HepG2 (cell line): Measurements from ENCODE around the gene SLC25A11. TPM values are rescaled to one million over a fixed set of nuclear protein-coding genes. Genes with fewer than 3 reads are reported as not detected.
"Not testable (repeated sequence)": the region's sequence is repeated elsewhere in the genome, so short reads cannot be mapped to it uniquely, and the experiment has no call there.

ENCODE experiments used
- ATAC-seq: fragments of 200-7000 bp; cut with Tn5 transposase; 3 replicates; pipeline ENCODE4 v1.9.1; 2020; ENCODE audit warnings: mild to moderate bottlenecking, moderate library complexity
- BruUV-seq: library from RNA; stranded (reverse); fragments of 400-500 nt; replicated peaks from 2 replicates; lab custom pipeline; 2021; lab: Mats Ljungman, UMichigan
- CTCF ChIA-PET: fragments of 300-600 bp; formaldehyde crosslinking; extraction: SDS; loops from one replicate; lab custom pipeline; 2021; ENCODE audit warnings: low total read pairs, inconsistent platforms, low intra/inter-chr PET ratio; lab: Yijun Ruan, JAX
- POLR2A ChIA-PET: fragments of 350-600 bp; sonication (Branson Sonifier 250); formaldehyde crosslinking; loops from one replicate; lab custom pipeline; 2020; ENCODE audit warnings: antibody characterized with exemption, inconsistent platforms; lab: Yijun Ruan, JAX
- DNase-seq: peaks from one replicate; pipeline ENCODE4 v3.0.0-alpha.2; 2015; ENCODE audit warnings: low spot score
- FAIRE-seq: peaks from 3 replicates; lab custom pipeline; 2011; peaks lifted over from hg19 to GRCh38; lab: Jason Lieb, UNC
- H2AFZ ChIP-seq: one replicate; pipeline ENCODE4 v1.6.1; 2011; ENCODE audit warnings: low read length, inconsistent platforms
- H3K27ac ChIP-seq: fragments of 300-600 bp; 3 replicates; pipeline ENCODE4 v1.8.0; 2011; ENCODE audit warnings: mixed run types, mild to moderate bottlenecking, mixed read lengths, low read length, inconsistent platforms; ENCODE audit not compliant: insufficient read depth; ENCODE audit errors: extremely low read length
- H3K27me3 ChIP-seq, 2 experiments: fragments of 200-600 bp in 1 of 2; 2 replicates in 1 of 2; 3 replicates in 1 of 2; pipeline versions ENCODE4 v1.6.0 to v1.8.0; 2011; ENCODE audit warnings: low read length in 2 of 2, mild to moderate bottlenecking in 2 of 2, moderate library complexity in 2 of 2, inconsistent platforms in 1 of 2; ENCODE audit not compliant: insufficient read depth in 2 of 2, control insufficient read depth in 1 of 2
- H3K36me3 ChIP-seq, 2 experiments: fragments of 200-600 bp in 1 of 2; replicated peaks in 1 of 2; 2 replicates in 1 of 2; 3 replicates in 1 of 2; pipeline versions ENCODE4 v1.5.1 to v1.8.0; 2011; ENCODE audit warnings: low read length in 2 of 2, inconsistent platforms in 1 of 2; ENCODE audit not compliant: insufficient read depth in 2 of 2, control insufficient read depth in 1 of 2
- H3K4me1 ChIP-seq: 2 replicates; pipeline ENCODE4 v1.5.1; 2012; ENCODE audit warnings: low read length, inconsistent platforms; ENCODE audit not compliant: insufficient read depth
- H3K4me2 ChIP-seq: 2 replicates; pipeline ENCODE4 v1.6.0; 2011; ENCODE audit warnings: low read depth, low read length, inconsistent platforms
- H3K4me3 ChIP-seq, 3 experiments: fragments of 200-600 bp in 1 of 3; sonication (generic), shearing (Covaris generic) in 1 of 3; replicated peaks in 1 of 3; 2 replicates each; pipeline ENCODE4 v1.5.1; 2011 to 2016; ENCODE audit warnings: low read length in 3 of 3, inconsistent platforms in 2 of 3, low read depth in 2 of 3, mild to moderate bottlenecking in 2 of 3, control low read depth in 1 of 3, mixed read lengths in 1 of 3; ENCODE audit not compliant: insufficient read depth in 1 of 3
- H3K79me2 ChIP-seq: one replicate; pipeline ENCODE4 v1.6.1; 2011; ENCODE audit warnings: low read length, inconsistent platforms; ENCODE audit not compliant: insufficient read depth
- H3K9ac ChIP-seq: 2 replicates; pipeline ENCODE4 v1.6.0; 2011; ENCODE audit warnings: mild to moderate bottlenecking, low read depth, low read length, inconsistent platforms; ENCODE audit not compliant: insufficient read depth
- H3K9me3 ChIP-seq: 2 replicates; pipeline ENCODE4 v1.5.1; 2012; ENCODE audit warnings: mild to moderate bottlenecking, low read length
- H4K20me1 ChIP-seq: 2 replicates; pipeline ENCODE4 v1.6.0; 2011; ENCODE audit warnings: inconsistent platforms, mild to moderate bottlenecking, low read length, moderate library complexity; ENCODE audit not compliant: insufficient read depth
- CEBPG ChIP-seq: IDR thresholded peaks from 2 replicates; pipeline ENCODE4 v1.6.1; 2016
- KMT2B ChIP-seq: IDR thresholded peaks from 2 replicates; pipeline ENCODE4 v1.6.1; 2016; ENCODE audit warnings: missing genetic modification reagents, missing compliant biosample characterization
- PAXIP1 ChIP-seq: sonication (generic); formaldehyde crosslinking; conservative IDR thresholded peaks from 2 replicates; pipeline ENCODE4 v1.4.0; 2020; ENCODE audit warnings: mild to moderate bottlenecking, missing genetic modification reagents, moderate library complexity
- ZNF121 ChIP-seq: sonication (generic); formaldehyde crosslinking; IDR thresholded peaks from 2 replicates; pipeline ENCODE4 v1.5.0; 2020; ENCODE audit warnings: mild to moderate bottlenecking, missing genetic modification reagents
- ZNF343 ChIP-seq: sonication (generic); formaldehyde crosslinking; IDR thresholded peaks from 2 replicates; pipeline ENCODE4 v1.4.0; 2020; ENCODE audit warnings: mild to moderate bottlenecking, missing genetic modification reagents
- ZNF770 ChIP-seq: sonication (generic); formaldehyde crosslinking; IDR thresholded peaks from 2 replicates; pipeline ENCODE4 v1.5.0; 2020; ENCODE audit warnings: mild to moderate bottlenecking, missing genetic modification reagents
- WGBS: methylation state at CpG from one replicate; pipeline ENCODE4 v1.1.6; 2017; ENCODE audit warnings: low lambda C conversion rate; 5-methylcytosine and 5-hydroxymethylcytosine counted together
- in situ Hi-C: cut with HindIII; loops from 2 replicates; pipeline ENCODE4 v1.10.0; 2017; ENCODE audit warnings: low pct_unique_long_range_greater_than_20kb; ENCODE audit not compliant: extremely low pct_ligation_motif_present
- intact Hi-C: fragments of 100-400 bp; cut with micrococcal nuclease; formaldehyde crosslinking; loops from one replicate; pipeline ENCODE4 v1.10.0; 2022; ENCODE audit not compliant: unreplicated experiment
- polyA plus RNA-seq, 8 experiments: library from polyadenylated mRNA; depleted of rRNA in 3 of 8; stranded (reverse) in 7 of 8; unstranded in 1 of 8; fragments of >200 nt; fragmentation: Illumina TruSeq in 4 of 8; extraction: Trizol in 4 of 8; gene quantifications; 2 replicates each; pipeline versions ENCODE4 v1.2.1 to v1.2.3, GENCODE V29; 2011 to 2016; ENCODE audit warnings: low read depth in 4 of 8, missing spikeins in 1 of 8, mixed read lengths in 1 of 8; ENCODE audit not compliant: insufficient read depth in 1 of 8
- total RNA-seq, 5 experiments: library from RNA; depleted of rRNA; stranded (reverse); fragments of >200 nt; fragmentation: Illumina TruSeq; extraction: Trizol; gene quantifications; 2 replicates each; pipeline ENCODE4 v1.2.3, GENCODE V29; 2016; ENCODE audit warnings: low read depth in 1 of 5
- TF ChIP-seq, protein P1 (sequence below): sonication (generic); formaldehyde crosslinking; IDR thresholded peaks from 2 replicates; pipeline ENCODE4 v1.5.1; 2020; ENCODE audit warnings: mild to moderate bottlenecking, missing genetic modification reagents, moderate library complexity

Gene SLC25A11
- total and polyA plus RNA-seq, 2 of the 13 experiments (the other 11 are each of a cell fraction or from before 2014, with no cell fraction given) = 35.4 to 47.2 TPM

DNA sequence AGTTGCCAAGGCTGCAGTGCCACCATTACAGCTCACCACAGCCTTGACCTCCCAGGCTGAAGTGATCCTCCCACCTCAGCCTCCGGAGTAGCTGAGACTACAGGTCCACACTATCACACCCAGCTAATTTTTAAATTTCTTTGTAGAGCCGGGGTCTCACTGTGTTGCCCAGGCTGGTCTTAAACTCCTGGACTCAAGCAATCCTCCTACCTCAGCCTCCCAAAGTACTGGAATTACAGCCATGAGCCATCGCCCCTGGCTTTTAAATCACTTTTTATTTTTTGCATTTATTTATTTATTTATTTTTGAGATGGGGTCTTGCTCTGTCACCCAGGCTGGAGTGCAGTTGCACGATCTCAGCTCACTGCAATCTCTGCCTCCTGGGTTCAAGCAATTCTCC, 25.3 kb downstream of the SLC25A11 start:
- TF ChIP-seq ZNF770 (CRISPR knock-in tag) (0 out of 2 replicates have a peak, but pooled peaks have one; percentile 26), ZNF121 (CRISPR knock-in tag) (peak; percentile 66)

DNA sequence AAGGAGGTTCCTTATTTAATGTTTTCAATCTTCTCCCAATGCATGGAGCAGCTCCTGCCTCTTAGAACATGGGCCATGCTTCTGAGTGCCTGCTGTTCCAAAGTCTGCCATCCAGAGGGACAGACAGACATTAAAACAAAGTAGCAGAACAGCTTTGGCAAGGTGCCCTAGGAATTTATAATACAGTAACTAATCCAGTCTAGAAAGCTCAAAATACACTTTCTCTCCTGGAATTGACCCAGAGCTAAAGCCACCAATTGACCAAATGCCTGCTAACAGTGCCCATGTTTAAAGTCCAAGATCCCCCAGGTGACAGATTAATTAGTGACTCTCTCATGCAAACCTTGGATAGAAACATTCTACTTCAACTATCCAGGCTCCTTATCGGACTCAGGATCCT, 25.9 kb downstream of the SLC25A11 start:
- ATAC-seq (no peak; the same call in none of the 3 replicates), FAIRE-seq (peak; percentile 68), DNase-seq (peak; percentile 63)
- WGBS = 0% methylated on average over 1 of the region's 1 CpG
- no TSS peak for BruUV-seq
- peak overlapping the region; percentile 23; the same call in 1 of the 2 replicates for H3K9ac ChIP-seq
- H3K36me3 ChIP-seq = no peaks in the 10 kb centered on the region
- H2AFZ ChIP-seq = peak overlapping the region; percentile 6
- peaks cover 46% of the 10 kb centered on the region for H3K4me1 ChIP-seq
- H3K4me2 ChIP-seq = peak overlapping the region; percentile 54
- no peaks in the 10 kb centered on the region for H3K27me3 ChIP-seq
- H3K79me2 ChIP-seq = no peaks in the 10 kb centered on the region
- H3K4me3 ChIP-seq = peak overlapping the region in 1 of 3 experiments; percentile 22; a peak in 2 of 6 replicates
- H3K27ac ChIP-seq = peak overlapping the region; percentile 42
- intact Hi-C loops = no loop called here
- H4K20me1 ChIP-seq = no peaks in the 10 kb centered on the region
- H3K9me3 ChIP-seq = no peaks in the 10 kb centered on the region
- CTCF ChIA-PET = no interaction called here
- in situ Hi-C loops = no loop called here
- POLR2A ChIA-PET = interaction anchor here (0.8 to 2.6 kb wide), 2 partner anchors 26 to 53 kb away, joined by 3 to 12 read pairs; partner anchors contain the start of genes RNF167, SLC25A11 and SPAG7
- TF ChIP-seq PAXIP1 (CRISPR knock-in tag) (peak; percentile 31; the same call in 1 of the 2 replicates), ZNF343 (no peak), CEBPG (CRISPR knock-in tag) (no peak), KMT2B (CRISPR knock-in tag) (no peak)
- TF ChIP-seq, protein P1, sequence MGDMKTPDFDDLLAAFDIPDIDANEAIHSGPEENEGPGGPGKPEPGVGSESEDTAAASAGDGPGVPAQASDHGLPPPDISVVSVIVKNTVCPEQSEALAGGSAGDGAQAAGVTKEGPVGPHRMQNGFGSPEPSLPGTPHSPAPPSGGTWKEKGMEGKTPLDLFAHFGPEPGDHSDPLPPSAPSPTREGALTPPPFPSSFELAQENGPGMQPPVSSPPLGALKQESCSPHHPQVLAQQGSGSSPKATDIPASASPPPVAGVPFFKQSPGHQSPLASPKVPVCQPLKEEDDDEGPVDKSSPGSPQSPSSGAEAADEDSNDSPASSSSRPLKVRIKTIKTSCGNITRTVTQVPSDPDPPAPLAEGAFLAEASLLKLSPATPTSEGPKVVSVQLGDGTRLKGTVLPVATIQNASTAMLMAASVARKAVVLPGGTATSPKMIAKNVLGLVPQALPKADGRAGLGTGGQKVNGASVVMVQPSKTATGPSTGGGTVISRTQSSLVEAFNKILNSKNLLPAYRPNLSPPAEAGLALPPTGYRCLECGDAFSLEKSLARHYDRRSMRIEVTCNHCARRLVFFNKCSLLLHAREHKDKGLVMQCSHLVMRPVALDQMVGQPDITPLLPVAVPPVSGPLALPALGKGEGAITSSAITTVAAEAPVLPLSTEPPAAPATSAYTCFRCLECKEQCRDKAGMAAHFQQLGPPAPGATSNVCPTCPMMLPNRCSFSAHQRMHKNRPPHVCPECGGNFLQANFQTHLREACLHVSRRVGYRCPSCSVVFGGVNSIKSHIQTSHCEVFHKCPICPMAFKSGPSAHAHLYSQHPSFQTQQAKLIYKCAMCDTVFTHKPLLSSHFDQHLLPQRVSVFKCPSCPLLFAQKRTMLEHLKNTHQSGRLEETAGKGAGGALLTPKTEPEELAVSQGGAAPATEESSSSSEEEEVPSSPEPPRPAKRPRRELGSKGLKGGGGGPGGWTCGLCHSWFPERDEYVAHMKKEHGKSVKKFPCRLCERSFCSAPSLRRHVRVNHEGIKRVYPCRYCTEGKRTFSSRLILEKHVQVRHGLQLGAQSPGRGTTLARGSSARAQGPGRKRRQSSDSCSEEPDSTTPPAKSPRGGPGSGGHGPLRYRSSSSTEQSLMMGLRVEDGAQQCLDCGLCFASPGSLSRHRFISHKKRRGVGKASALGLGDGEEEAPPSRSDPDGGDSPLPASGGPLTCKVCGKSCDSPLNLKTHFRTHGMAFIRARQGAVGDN (CRISPR knock-in tag) = no peak

More for the DNA sequence above, 25.3 kb downstream of the SLC25A11 start:
- BruUV-seq, H3K9ac ChIP-seq, FAIRE-seq, CTCF ChIA-PET, H3K27me3 ChIP-seq, H4K20me1 ChIP-seq, H3K79me2 ChIP-seq, H3K36me3 ChIP-seq, H3K4me3 ChIP-seq, H3K9me3 ChIP-seq, DNase-seq, ATAC-seq, H3K4me2 ChIP-seq, in situ Hi-C loops, H2AFZ ChIP-seq, intact Hi-C loops, H3K27ac ChIP-seq: not testable (repeated sequence)
- 56% methylated on average over 4 of the region's 4 CpGs for WGBS
- peaks cover 47% of the 10 kb centered on the region for H3K4me1 ChIP-seq
- POLR2A ChIA-PET = interaction anchor here (1.0 to 2.6 kb wide), 2 partner anchors 25 kb away, joined by 3 to 12 read pairs; partner anchors contain the start of genes RNF167 and SLC25A11
